Loucy (cell line): ENCODE measurements around the gene PNPLA2.

Experiments
- H2AFZ ChIP-seq: fragments of 200-600 bp; sonication (generic); 2 replicates; pipeline ENCODE4 v1.6.0; 2016; ENCODE audit warnings: antibody characterized with exemption, mild to moderate bottlenecking, low read length, moderate library complexity
- H3F3A ChIP-seq: fragments of 200-600 bp; 2 replicates; pipeline ENCODE4 v1.6.0; 2016; ENCODE audit warnings: antibody characterized with exemption, low read depth, mild to moderate bottlenecking
- H3K27me3 ChIP-seq: fragments of 200-600 bp; sonication (generic); 2 replicates; pipeline ENCODE4 v1.6.1; 2014; ENCODE audit warnings: low read length, mild to moderate bottlenecking; ENCODE audit not compliant: insufficient read depth, poor library complexity, severe bottlenecking
- H3K36me3 ChIP-seq: fragments of 200-600 bp; sonication (generic); 2 replicates; pipeline ENCODE4 v1.6.1; 2016; ENCODE audit warnings: low read length; ENCODE audit not compliant: insufficient read depth
- H3K4me1 ChIP-seq: fragments of 200-600 bp; sonication (generic); 2 replicates; pipeline ENCODE4 v1.5.1; 2014; ENCODE audit warnings: low read length, mild to moderate bottlenecking; ENCODE audit not compliant: insufficient read depth, poor library complexity, severe bottlenecking
- H3K4me2 ChIP-seq: fragments of 200-600 bp; sonication (generic); 2 replicates; pipeline ENCODE4 v1.6.0; 2014; ENCODE audit warnings: antibody characterized with exemption, low read length, low read depth, mild to moderate bottlenecking; ENCODE audit not compliant: poor library complexity, severe bottlenecking
- H3K4me3 ChIP-seq: fragments of 200-600 bp; sonication (generic); 2 replicates; pipeline ENCODE4 v1.5.1; 2014; ENCODE audit warnings: low read length, mild to moderate bottlenecking, mixed read lengths; ENCODE audit not compliant: poor library complexity, severe bottlenecking
- H3K79me2 ChIP-seq: fragments of 200-600 bp; sonication (generic); 2 replicates; pipeline ENCODE4 v1.6.1; 2014; ENCODE audit warnings: low read length; ENCODE audit not compliant: insufficient read depth
- H3K9ac ChIP-seq: fragments of 200-600 bp; sonication (generic); 2 replicates; pipeline ENCODE4 v1.6.0; 2014; ENCODE audit warnings: mild to moderate bottlenecking, low read depth, low read length, moderate library complexity; ENCODE audit not compliant: poor library complexity, severe bottlenecking
- H3K9me2 ChIP-seq: fragments of 200-600 bp; sonication (generic); replicated peaks from 2 replicates; pipeline ENCODE4 v1.6.1; 2016; ENCODE audit warnings: low read depth, low read length, mixed read lengths
- H3K9me3 ChIP-seq: fragments of 200-600 bp; sonication (generic); 2 replicates; pipeline ENCODE4 v1.6.1; 2014; ENCODE audit warnings: mild to moderate bottlenecking, antibody characterized with exemption, low read length, low read depth; ENCODE audit not compliant: insufficient read depth
- H4K20me1 ChIP-seq: fragments of 200-600 bp; sonication (generic); 2 replicates; pipeline ENCODE4 v1.6.0; 2014; ENCODE audit warnings: antibody characterized with exemption, low read length, mild to moderate bottlenecking; ENCODE audit not compliant: insufficient read depth, poor library complexity, severe bottlenecking
- CTCF ChIP-seq: fragments of 200-600 bp; sonication (generic); conservative IDR thresholded peaks from 2 replicates; pipeline ENCODE4 v1.5.1; 2014; ENCODE audit warnings: mild to moderate bottlenecking, antibody characterized with exemption, low read length
- EZH2phosphoT487 ChIP-seq: fragments of 200-600 bp; IDR thresholded peaks from 2 replicates; pipeline ENCODE4 v1.6.1; 2018; ENCODE audit warnings: antibody characterized with exemption, mild to moderate bottlenecking, moderate library complexity, borderline replicate concordance

The PNPLA2 gene

GRCh38 chr11:826836-827145 lies 8.1 kb downstream of the PNPLA2 start:
- peak overlapping the region; percentile 81 for H3K4me3 ChIP-seq

GRCh38 chr11:827146-827896 lies 8.6 kb downstream of the PNPLA2 start:
- Histone ChIP-seq H4K20me1 (peaks cover 1% of the 10 kb centered on the region), H3K36me3 (no peaks in the 10 kb centered on the region), H3K9me2 (no peaks in the 10 kb centered on the region), H3K9me3 (no peaks in the 10 kb centered on the region), H3K4me3 (peak overlapping the region; percentile 81), H3K9ac (peak overlapping the region; percentile 88), H3K4me2 (peak overlapping the region; percentile 92), H3F3A (no peaks in the 10 kb centered on the region), H3K4me1 (peaks cover 25% of the 10 kb centered on the region), H2AFZ (peak overlapping the region; percentile 85), H3K79me2 (peaks cover 7% of the 10 kb centered on the region; the same call in 1 of the 2 replicates), H3K27me3 (no peaks in the 10 kb centered on the region)
- TF ChIP-seq CTCF (no peak), EZH2phosphoT487 (no peak)

More at GRCh38 chr11:826836-827145, 8.1 kb downstream of the PNPLA2 start:
- Histone ChIP-seq H3K36me3 (no peaks in the 10 kb centered on the region), H3K27me3 (no peaks in the 10 kb centered on the region), H3K4me1 (peaks cover 25% of the 10 kb centered on the region), H3K79me2 (peaks cover 12% of the 10 kb centered on the region; the same call in 1 of the 2 replicates), H3K9ac (peak overlapping the region; percentile 88), H4K20me1 (peaks cover 5% of the 10 kb centered on the region), H2AFZ (peak overlapping the region; percentile 85), H3K4me2 (peak overlapping the region; percentile 92), H3K9me2 (no peaks in the 10 kb centered on the region), H3F3A (no peaks in the 10 kb centered on the region), H3K9me3 (no peaks in the 10 kb centered on the region)
- TF ChIP-seq EZH2phosphoT487 (no peak), CTCF (no peak)

DNA sequence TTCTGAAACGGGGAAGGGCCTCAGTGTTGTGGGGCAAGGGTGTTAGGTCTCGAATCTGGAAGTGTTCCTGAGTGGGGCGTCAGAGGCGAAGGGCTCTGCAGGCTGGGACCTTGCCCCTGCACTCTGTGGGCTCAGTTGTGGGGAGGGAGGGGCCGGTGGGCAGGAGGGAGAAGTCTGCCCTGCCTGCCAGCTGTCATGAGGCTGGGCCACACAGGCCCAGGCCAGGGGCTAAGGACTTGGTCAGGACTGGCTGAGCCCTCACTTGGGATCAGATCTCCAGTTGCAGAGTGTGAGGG lies 9.1 kb downstream of the PNPLA2 start, which contains the start of gene CRACR2B:
Gene CRACR2B (plus strand): TSS at position 23 of the 296 bp plus-strand sequence. CDS start 689 bp downstream, outside the sequence.
- H4K20me1 ChIP-seq, result no peaks in the 10 kb centered on the region
- no peaks in the 10 kb centered on the region for H3K27me3 ChIP-seq
- no peaks in the 10 kb centered on the region for H3F3A ChIP-seq
- peak within 1 kb of the TSS; percentile 88 for H3K9ac ChIP-seq
- peaks cover 25% of the 10 kb centered on the region for H3K4me1 ChIP-seq
- no peaks in the 10 kb centered on the region for H3K9me3 ChIP-seq
- H2AFZ ChIP-seq, result peak within 1 kb of the TSS; percentile 85
- TF ChIP-seq EZH2phosphoT487, result no peak
- TF ChIP-seq CTCF, result no peak
- H3K79me2 ChIP-seq, result peaks cover 5% of the 10 kb centered on the region; the same call in 1 of the 2 replicates
- peak within 1 kb of the TSS; percentile 92 for H3K4me2 ChIP-seq
- H3K9me2 ChIP-seq, result no peaks in the 10 kb centered on the region
- H3K4me3 ChIP-seq, result peak within 1 kb of the TSS; percentile 81
- H3K36me3 ChIP-seq, result no peaks in the 10 kb centered on the region
